NT2/D1 (cell line): ENCODE data around the gene RPTOR.
A peak's percentile ranks its signal among the peaks of the same experiment; 100 is the strongest.
"Not testable (repeated sequence)": the region's sequence is repeated elsewhere in the genome, so short reads cannot be mapped to it uniquely, and the experiment has no call there.

Source experiments
- DNase-seq: peaks from one replicate; pipeline ENCODE4 v3.0.0-alpha.2; 2011; ENCODE audit warnings: low read depth, low spot score
- H3K27me3 ChIP-seq: 2 replicates; pipeline ENCODE4 v1.6.0; 2011; ENCODE audit warnings: mild to moderate bottlenecking; ENCODE audit not compliant: insufficient read length, insufficient read depth
- H3K36me3 ChIP-seq: 2 replicates; pipeline ENCODE4 v1.6.1; 2011; ENCODE audit warnings: mild to moderate bottlenecking, low read length, mixed read lengths; ENCODE audit not compliant: insufficient read depth, insufficient read length
- H3K4me1 ChIP-seq: 2 replicates; pipeline ENCODE4 v1.5.1; 2011; ENCODE audit not compliant: insufficient read depth, insufficient read length
- H3K4me3 ChIP-seq: 2 replicates; pipeline ENCODE4 v1.5.1; 2011; ENCODE audit warnings: low read depth; ENCODE audit not compliant: insufficient read length
- H3K9ac ChIP-seq: 2 replicates; pipeline ENCODE4 v1.6.0; 2011; ENCODE audit warnings: low read depth; ENCODE audit not compliant: insufficient read length
- H3K9me3 ChIP-seq: 2 replicates; pipeline ENCODE4 v1.5.1; 2011; ENCODE audit warnings: mild to moderate bottlenecking, low read length; ENCODE audit not compliant: insufficient read depth
- SUZ12 ChIP-seq: IDR thresholded peaks from 2 replicates; pipeline ENCODE4 v1.6.1; 2011; ENCODE audit not compliant: insufficient read length, insufficient read depth; ENCODE audit errors: extremely low read depth
- YY1 ChIP-seq: IDR thresholded peaks from 2 replicates; pipeline ENCODE4 v1.6.1; 2011; ENCODE audit not compliant: insufficient read length, insufficient read depth
- ZNF274 ChIP-seq: IDR thresholded peaks from 2 replicates; pipeline ENCODE4 v1.6.1; 2011; ENCODE audit warnings: mild to moderate bottlenecking, low read depth, low read length

Gene RPTOR

GRCh38 chr17:80531400-80531799 lies 13.2 kb upstream of the RPTOR start:
- H3K9ac ChIP-seq, result no peak overlapping the region
- no peaks in the 10 kb centered on the region for H3K9me3 ChIP-seq
- no peaks in the 10 kb centered on the region for H3K36me3 ChIP-seq
- no peaks in the 10 kb centered on the region for H3K27me3 ChIP-seq
- TF ChIP-seq ZNF274, result no peak
- no peak for TF ChIP-seq SUZ12
- TF ChIP-seq YY1, result no peak
- H3K4me3 ChIP-seq, result no peak overlapping the region
- DNase-seq, result no peak
- peaks cover 8% of the 10 kb centered on the region for H3K4me1 ChIP-seq

GRCh38 chr17:80537386-80537785 lies 7.3 kb upstream of the RPTOR start:
- not testable (repeated sequence) for H3K27me3 ChIP-seq, H3K36me3 ChIP-seq, H3K9ac ChIP-seq, DNase-seq, H3K9me3 ChIP-seq, H3K4me3 ChIP-seq, H3K4me1 ChIP-seq

GRCh38 chr17:80538484-80538883 lies 6.2 kb upstream of the RPTOR start:
- Histone ChIP-seq H3K27me3 (no peaks in the 10 kb centered on the region), H3K4me1 (peaks cover 3% of the 10 kb centered on the region), H3K4me3 (no peak overlapping the region), H3K9ac (no peak overlapping the region), H3K36me3 (no peaks in the 10 kb centered on the region), H3K9me3 (no peaks in the 10 kb centered on the region)
- no peak for DNase-seq
- TF ChIP-seq SUZ12, result no peak
- TF ChIP-seq YY1, result no peak
- TF ChIP-seq ZNF274, result no peak

- Histone ChIP-seq H3K4me3 (no peak overlapping the region), H3K4me1 (peaks cover 3% of the 10 kb centered on the region), H3K36me3 (no peaks in the 10 kb centered on the region), H3K9ac (no peak overlapping the region), H3K9me3 (no peaks in the 10 kb centered on the region), H3K27me3 (no peaks in the 10 kb centered on the region)
- no peak for DNase-seq
- TF ChIP-seq ZNF274, result no peak
- TF ChIP-seq SUZ12, result no peak
- no peak for TF ChIP-seq YY1
Measured at GRCh38 chr17:80539022-80539641, 5.5 kb upstream of the RPTOR start.

GRCh38 chr17:80545499-80545826 lies 825 bp downstream of the RPTOR start:
- H3K4me1 ChIP-seq, result peaks cover 4% of the 10 kb centered on the region
- no peak for TF ChIP-seq ZNF274
- TF ChIP-seq YY1, result no peak
- no peak for TF ChIP-seq SUZ12

GRCh38 chr17:80546267-80546666 lies 1.6 kb downstream of the RPTOR start:
- TF ChIP-seq SUZ12, result no peak
- TF ChIP-seq ZNF274, result no peak
- TF ChIP-seq YY1, result no peak
- Histone ChIP-seq H3K36me3 (peaks cover 26% of the 10 kb centered on the region), H3K9ac (peak overlapping the region; percentile 98), H3K27me3 (no peaks in the 10 kb centered on the region), H3K4me3 (peak overlapping the region; percentile 95), H3K4me1 (peaks cover 4% of the 10 kb centered on the region), H3K9me3 (no peaks in the 10 kb centered on the region)
- DNase-seq, result no peak

More at GRCh38 chr17:80545499-80545826, 825 bp downstream of the RPTOR start:
- Histone ChIP-seq H3K9me3 (no peaks in the 10 kb centered on the region), H3K9ac (peak overlapping the region; percentile 98), H3K4me3 (peak overlapping the region; percentile 95), H3K36me3 (peaks cover 24% of the 10 kb centered on the region), H3K27me3 (no peaks in the 10 kb centered on the region)
- no peak for DNase-seq

GRCh38 chr17:80552523-80552922 lies 7.9 kb downstream of the RPTOR start:
- H3K36me3 ChIP-seq, result peaks cover 47% of the 10 kb centered on the region
- no peak overlapping the region for H3K9ac ChIP-seq
- TF ChIP-seq ZNF274, result no peak
- no peak for TF ChIP-seq SUZ12
- TF ChIP-seq YY1, result no peak
- H3K27me3 ChIP-seq, result no peaks in the 10 kb centered on the region
- no peak overlapping the region for H3K4me3 ChIP-seq
- DNase-seq, result no peak
- no peaks in the 10 kb centered on the region for H3K9me3 ChIP-seq
- no peaks in the 10 kb centered on the region for H3K4me1 ChIP-seq

- DNase-seq, result no peak
- no peaks in the 10 kb centered on the region for H3K4me1 ChIP-seq
- H3K36me3 ChIP-seq, result peaks cover 45% of the 10 kb centered on the region
- no peak overlapping the region for H3K4me3 ChIP-seq
- peaks cover 4% of the 10 kb centered on the region for H3K27me3 ChIP-seq
- no peaks in the 10 kb centered on the region for H3K9me3 ChIP-seq
- H3K9ac ChIP-seq, result no peak overlapping the region
- TF ChIP-seq SUZ12 (no peak), YY1 (no peak), ZNF274 (no peak)
Measured at GRCh38 chr17:80555266-80555665, 10.6 kb downstream of the RPTOR start.
